Measurements from ENCODE around the gene NALCN. TPM values are rescaled to one million over a fixed set of nuclear protein-coding genes. Genes with fewer than 3 reads are reported as not detected.

NALCN gene
- total and polyA plus RNA-seq, 5 donors: 5.2 to 17.0 (median 14.5) TPM

DNA sequence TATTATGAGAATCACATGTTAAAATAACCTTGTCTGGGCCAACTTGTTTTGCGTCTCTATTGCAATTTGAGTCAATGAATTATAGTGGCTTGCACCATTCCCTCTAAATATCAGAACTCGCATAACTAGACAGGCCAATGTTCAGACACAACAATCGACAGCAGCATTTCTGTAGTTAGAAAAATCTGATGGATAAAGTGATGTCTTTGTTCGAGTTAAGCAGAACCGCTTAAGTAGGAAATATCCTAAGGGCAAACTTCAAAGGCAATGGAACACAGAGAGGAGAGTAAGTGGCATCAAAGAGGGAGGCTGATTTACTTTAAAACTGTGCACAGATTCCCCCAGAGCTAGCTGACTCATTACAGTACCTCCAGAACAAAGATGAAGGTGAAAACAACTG, 333.9 kb downstream of the NALCN start:
- ATAC-seq (no peak), DNase-seq (no peak)
- intact Hi-C loops (cut with DNase I): no loop called here
- no peaks in the 10 kb centered on the region for H3K27me3 ChIP-seq (ENCODE audit: control insufficient read depth, insufficient read depth)
- H3K9me3 ChIP-seq (ENCODE audit: control insufficient read depth, low read length): no peaks in the 10 kb centered on the region
- H3K4me1 ChIP-seq (ENCODE audit: control insufficient read depth, insufficient read depth, low read length): no peaks in the 10 kb centered on the region
- 80% methylated on average over 5 of the region's 5 CpGs for WGBS
- H3K27ac ChIP-seq (ENCODE audit: low read length): no peak overlapping the region
- no peak overlapping the region for H3K4me3 ChIP-seq (ENCODE audit: low read length)

DNA sequence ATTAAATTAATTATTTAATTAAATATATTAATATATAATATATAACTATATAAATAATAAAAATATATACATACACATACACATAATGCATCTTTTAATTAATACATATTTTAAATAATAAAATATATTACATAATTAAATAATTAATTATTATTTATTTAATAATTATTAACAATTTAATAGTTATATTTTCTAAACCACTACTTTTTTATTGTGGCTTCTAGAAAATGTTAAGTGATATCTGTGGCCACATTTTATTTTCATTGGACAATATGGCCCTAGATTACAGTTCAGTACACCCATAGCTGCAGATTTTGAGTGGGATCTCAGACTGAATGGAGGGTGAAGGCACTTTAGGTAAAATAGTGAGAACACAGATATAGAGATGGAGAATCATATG, 335.7 kb downstream of the NALCN start:
- Histone ChIP-seq H3K4me1 (ENCODE audit: control insufficient read depth, insufficient read depth, low read length) (no peaks in the 10 kb centered on the region), H3K9me3 (ENCODE audit: control insufficient read depth, low read length) (no peaks in the 10 kb centered on the region), H3K4me3 (ENCODE audit: low read length) (no peak overlapping the region), H3K27me3 (ENCODE audit: control insufficient read depth, insufficient read depth) (no peaks in the 10 kb centered on the region), H3K27ac (ENCODE audit: low read length) (no peak overlapping the region)
- ATAC-seq (no peak), DNase-seq (no peak)
- intact Hi-C loops (cut with DNase I): no loop called here

DNA sequence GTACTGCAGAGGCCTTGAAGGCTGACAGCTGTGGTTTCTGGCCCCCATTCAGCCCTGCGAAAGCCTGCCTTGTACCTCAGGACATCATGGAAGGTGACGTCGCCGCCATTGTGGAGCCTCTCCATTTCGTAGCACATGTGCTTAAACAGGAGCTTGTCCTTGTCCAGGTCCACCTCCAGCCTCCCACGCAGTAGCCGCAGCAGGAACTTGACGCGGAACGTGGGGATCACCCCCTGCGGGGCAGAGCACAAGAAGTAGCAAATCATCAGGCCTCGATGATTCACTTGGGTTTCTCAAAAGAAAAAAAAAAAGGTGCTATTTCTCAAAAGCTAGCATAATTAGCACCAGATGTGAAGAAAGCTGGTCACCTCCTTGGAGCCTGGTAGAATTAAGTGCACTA, 351.0 kb downstream of the NALCN start:
- H3K4me1 ChIP-seq (ENCODE audit: control insufficient read depth, insufficient read depth, low read length): no peaks in the 10 kb centered on the region
- intact Hi-C loops (cut with DNase I): no loop called here
- no peak overlapping the region for H3K4me3 ChIP-seq (ENCODE audit: low read length)
- H3K27me3 ChIP-seq (ENCODE audit: control insufficient read depth, insufficient read depth): no peaks in the 10 kb centered on the region
- no peaks in the 10 kb centered on the region for H3K9me3 ChIP-seq (ENCODE audit: control insufficient read depth, low read length)
- DNase-seq (no peak), ATAC-seq (no peak)
- H3K27ac ChIP-seq (ENCODE audit: low read length): no peak overlapping the region
- WGBS: 87% methylated on average over 12 of the region's 12 CpGs

DNA sequence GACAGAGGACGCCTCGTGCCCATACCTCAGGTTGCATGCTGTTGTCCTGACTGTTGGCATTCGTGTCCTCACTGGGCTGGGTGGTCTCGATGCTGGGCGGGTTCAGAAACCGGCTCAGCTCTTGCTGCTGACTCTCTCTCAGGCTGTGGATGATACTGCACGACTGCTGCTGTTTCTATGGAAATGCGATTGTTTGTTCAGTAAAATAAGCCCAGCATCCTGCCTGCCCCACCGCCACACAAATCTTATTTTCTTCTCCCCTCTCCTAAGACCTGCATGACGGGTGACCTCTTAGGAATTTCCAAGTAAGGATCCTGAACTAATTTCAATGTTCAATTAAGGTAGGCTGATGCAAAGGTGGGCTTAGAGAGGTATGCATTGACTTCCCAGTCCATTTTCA, 356.5 kb downstream of the NALCN start:
- DNase-seq (no peak), ATAC-seq (no peak)
- intact Hi-C loops (cut with DNase I): no loop called here
- Histone ChIP-seq H3K9me3 (ENCODE audit: control insufficient read depth, low read length) (no peaks in the 10 kb centered on the region), H3K27ac (ENCODE audit: low read length) (no peak overlapping the region), H3K27me3 (ENCODE audit: control insufficient read depth, insufficient read depth) (no peaks in the 10 kb centered on the region), H3K4me1 (ENCODE audit: control insufficient read depth, insufficient read depth, low read length) (no peaks in the 10 kb centered on the region), H3K4me3 (ENCODE audit: low read length) (no peak overlapping the region)
- 74% methylated on average over 10 of the region's 10 CpGs for WGBS

DNA sequence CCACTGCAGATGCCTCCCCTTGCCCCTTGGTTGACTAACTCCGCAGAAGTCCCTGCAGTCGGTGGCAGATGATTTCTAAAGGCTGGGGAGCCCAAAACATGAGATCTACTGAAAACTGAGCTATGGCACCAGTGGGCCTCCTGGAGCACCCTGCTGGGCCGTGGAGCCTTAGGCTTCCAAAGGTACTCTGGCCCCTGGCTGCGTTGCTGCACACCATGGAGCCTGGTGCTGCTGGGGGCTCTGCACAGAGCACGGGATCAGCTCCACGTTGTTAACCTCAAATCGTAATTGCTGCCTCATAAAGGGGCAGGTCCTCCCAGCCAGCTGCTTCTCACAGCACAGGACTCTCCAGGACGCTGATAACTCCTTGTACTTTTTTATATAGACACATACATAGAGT, 357.5 kb downstream of the NALCN start:
- DNase-seq (no peak), ATAC-seq (no peak)
- Histone ChIP-seq H3K27me3 (ENCODE audit: control insufficient read depth, insufficient read depth) (no peaks in the 10 kb centered on the region), H3K9me3 (ENCODE audit: control insufficient read depth, low read length) (no peaks in the 10 kb centered on the region), H3K27ac (ENCODE audit: low read length) (no peak overlapping the region), H3K4me1 (ENCODE audit: control insufficient read depth, insufficient read depth, low read length) (no peaks in the 10 kb centered on the region), H3K4me3 (ENCODE audit: low read length) (no peak overlapping the region)
- intact Hi-C loops (cut with DNase I): no loop called here
- WGBS: 64% methylated on average over 8 of the region's 8 CpGs

DNA sequence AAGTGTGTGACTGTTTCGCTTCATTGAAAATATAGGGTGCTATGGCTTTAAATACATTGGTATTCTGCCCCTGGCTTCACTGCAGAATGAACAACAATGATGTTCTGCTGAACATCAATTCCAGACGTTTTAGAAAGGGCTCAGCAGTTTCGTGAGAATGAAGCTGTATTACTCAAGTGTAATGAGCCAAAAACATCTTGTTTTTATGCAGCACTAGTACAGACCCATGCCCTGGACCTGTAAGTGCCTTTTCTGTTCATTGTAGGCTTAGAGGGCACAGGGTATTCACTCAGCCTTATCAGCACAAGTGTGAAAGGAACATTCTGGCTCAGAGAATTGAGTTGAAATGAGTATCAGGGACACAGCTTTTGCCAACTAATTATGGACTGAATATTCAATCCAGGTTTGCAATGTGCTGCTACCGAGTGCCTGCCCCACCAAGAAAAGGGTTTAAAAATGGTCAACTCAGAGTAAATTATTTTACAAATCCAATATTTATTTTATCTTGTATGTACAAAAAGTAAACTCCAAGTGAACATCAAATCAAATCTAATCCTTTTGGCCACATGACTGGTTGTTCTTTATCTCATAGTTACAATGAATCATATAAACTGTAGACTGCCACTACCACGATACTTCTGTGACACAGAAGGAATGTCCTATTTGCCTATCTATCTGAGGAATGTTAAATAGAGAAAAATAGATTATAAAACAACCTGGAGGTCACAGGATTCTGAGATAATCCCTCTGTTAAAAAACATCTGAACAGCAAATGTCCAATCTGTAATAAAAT, 362.8 kb downstream of the NALCN start:
- ATAC-seq (no peak), DNase-seq (no peak)
- Histone ChIP-seq H3K4me1 (ENCODE audit: control insufficient read depth, insufficient read depth, low read length) (no peaks in the 10 kb centered on the region), H3K27me3 (ENCODE audit: control insufficient read depth, insufficient read depth) (no peaks in the 10 kb centered on the region), H3K4me3 (ENCODE audit: low read length) (no peak overlapping the region), H3K9me3 (ENCODE audit: control insufficient read depth, low read length) (no peaks in the 10 kb centered on the region), H3K27ac (ENCODE audit: low read length) (no peak overlapping the region)
- intact Hi-C loops (cut with DNase I): no loop called here
- 37% methylated on average over 5 of the region's 5 CpGs for WGBS

DNA sequence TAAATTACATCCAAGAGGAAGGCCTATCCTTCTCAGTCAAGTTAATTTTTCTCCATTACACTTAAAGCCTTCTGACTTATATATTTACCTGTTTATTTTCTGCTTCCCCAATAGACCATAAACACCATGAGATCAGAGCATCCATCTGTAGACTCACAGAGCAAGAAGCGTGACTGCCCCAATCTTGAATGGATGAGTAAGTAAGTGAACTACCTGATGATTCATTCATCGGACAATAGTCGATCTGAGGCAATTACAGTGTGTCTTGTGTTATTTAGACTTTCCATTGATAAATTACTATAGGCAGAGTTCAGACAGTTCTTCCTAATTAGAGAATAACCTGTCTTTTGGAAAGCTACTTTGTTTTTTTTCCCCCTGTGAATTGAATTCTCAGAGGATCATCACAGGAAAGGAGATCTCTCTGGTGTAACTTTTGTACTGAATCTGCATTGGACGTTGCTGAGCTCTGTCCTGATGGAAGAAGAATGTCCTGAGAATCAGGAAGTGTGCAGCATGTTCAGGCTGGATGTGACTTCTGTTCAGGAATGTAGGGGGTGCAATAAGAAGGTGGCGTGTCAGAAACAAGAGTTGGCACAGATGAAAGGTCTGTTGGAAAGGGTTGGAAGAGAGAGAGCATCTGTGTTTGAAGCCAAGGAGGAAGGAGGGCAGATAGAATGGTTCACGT, 367.0 kb downstream of the NALCN start:
- H3K27me3 ChIP-seq (ENCODE audit: control insufficient read depth, insufficient read depth): no peaks in the 10 kb centered on the region
- H3K9me3 ChIP-seq (ENCODE audit: control insufficient read depth, low read length): no peaks in the 10 kb centered on the region
- H3K27ac ChIP-seq (ENCODE audit: low read length): no peak overlapping the region
- ATAC-seq: no peak
- intact Hi-C loops (cut with DNase I): no loop called here
- H3K4me3 ChIP-seq (ENCODE audit: low read length): no peak overlapping the region
- DNase-seq: no peak
- 55% methylated on average over 6 of the region's 6 CpGs for WGBS
- no peaks in the 10 kb centered on the region for H3K4me1 ChIP-seq (ENCODE audit: control insufficient read depth, insufficient read depth, low read length)

DNA sequence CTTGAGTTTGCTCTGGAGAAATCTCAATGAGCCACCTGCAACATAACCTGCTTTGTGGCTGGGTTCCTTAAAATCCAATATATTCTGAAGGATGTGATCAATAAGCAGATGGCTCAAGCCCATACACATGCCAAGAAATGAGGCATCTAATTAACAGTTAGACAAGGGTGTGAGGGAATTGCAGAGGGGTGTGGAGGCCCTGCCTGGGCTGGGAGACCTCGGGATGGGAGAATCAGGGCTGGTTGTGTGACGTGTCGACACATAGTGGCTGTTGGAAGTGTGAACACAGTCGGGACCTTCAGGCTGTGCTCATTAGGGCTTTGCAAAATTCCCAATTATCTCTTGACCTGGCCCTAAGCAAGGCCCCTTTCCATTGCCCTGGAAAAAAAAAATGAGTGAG, 379.8 kb downstream of the NALCN start:
- Histone ChIP-seq H3K4me1 (ENCODE audit: control insufficient read depth, insufficient read depth, low read length) (no peaks in the 10 kb centered on the region), H3K27me3 (ENCODE audit: control insufficient read depth, insufficient read depth) (no peaks in the 10 kb centered on the region), H3K9me3 (ENCODE audit: control insufficient read depth, low read length) (no peaks in the 10 kb centered on the region), H3K4me3 (ENCODE audit: low read length) (no peak overlapping the region), H3K27ac (ENCODE audit: low read length) (no peak overlapping the region)
- intact Hi-C loops (cut with DNase I): no loop called here
- DNase-seq: no peak
- 59% methylated on average over 4 of the region's 4 CpGs for WGBS
- ATAC-seq: no peak

DNA sequence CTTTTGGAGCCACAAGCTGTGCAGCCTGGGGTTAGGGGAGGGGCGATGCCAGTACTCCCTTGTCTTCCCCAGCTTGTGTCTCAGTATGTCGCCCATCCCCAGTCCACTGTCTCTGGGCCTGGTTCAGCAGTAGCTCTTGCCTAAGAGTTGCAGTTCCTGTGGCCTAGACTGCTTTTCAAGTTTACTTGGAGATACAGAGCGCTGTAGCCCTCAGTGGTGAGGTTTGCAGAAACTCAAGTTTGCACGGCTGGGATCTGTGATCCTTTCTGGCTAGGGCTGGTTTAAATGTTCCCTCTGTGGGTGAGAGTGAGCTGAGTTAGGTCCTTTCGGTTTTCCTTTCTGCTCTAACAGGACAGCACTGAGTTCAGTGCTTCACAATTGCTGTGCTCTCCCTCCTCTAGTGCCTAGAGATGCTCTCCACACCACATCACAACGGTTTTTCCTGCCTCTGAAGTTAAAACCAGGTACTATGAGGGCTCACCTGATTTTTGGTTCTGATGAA, 381.1 kb downstream of the NALCN start:
- Histone ChIP-seq H3K4me1 (ENCODE audit: control insufficient read depth, insufficient read depth, low read length) (no peaks in the 10 kb centered on the region), H3K27ac (ENCODE audit: low read length) (no peak overlapping the region), H3K4me3 (ENCODE audit: low read length) (no peak overlapping the region), H3K9me3 (ENCODE audit: control insufficient read depth, low read length) (no peaks in the 10 kb centered on the region), H3K27me3 (ENCODE audit: control insufficient read depth, insufficient read depth) (no peaks in the 10 kb centered on the region)
- DNase-seq (no peak), ATAC-seq (no peak)
- WGBS: 82% methylated on average over 6 of the region's 6 CpGs
- intact Hi-C loops (cut with DNase I): no loop called here

DNA sequence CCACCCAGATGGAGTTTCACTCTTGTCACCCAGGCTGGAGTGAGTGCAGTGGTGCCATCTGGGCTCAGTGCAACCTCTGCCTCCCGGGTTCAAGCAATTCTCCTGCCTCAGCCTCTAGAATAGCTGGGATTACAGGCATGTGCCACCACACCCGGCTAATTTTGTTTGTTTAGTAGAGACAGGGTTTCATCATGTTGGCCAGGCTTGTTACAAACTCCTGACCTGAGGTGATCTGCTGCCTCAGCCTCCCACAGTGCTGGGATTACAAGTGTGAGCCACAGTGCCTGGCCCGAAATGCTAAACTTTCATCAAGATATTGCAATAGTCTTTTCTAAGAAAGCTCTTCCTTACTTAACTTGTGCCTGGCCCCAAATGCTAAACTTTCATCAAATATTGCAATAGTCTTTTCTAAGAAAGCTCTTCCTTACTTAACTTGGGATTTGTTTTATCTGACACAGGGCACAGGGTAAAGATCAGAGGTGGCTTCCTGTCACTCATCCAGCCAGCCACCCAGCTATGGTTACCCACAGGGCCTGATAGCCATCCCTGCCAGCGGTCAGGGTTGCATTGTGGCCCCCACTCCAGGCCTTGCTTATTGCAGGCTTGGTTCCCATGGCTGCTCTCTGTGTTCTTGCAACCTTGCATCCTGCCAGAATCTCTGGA, 389.4 kb downstream of the NALCN start:
- DNase-seq: no peak
- Histone ChIP-seq H3K4me3 (ENCODE audit: low read length) (no peak overlapping the region), H3K27ac (ENCODE audit: low read length) (no peak overlapping the region), H3K4me1 (ENCODE audit: control insufficient read depth, insufficient read depth, low read length) (no peaks in the 10 kb centered on the region), H3K9me3 (ENCODE audit: control insufficient read depth, low read length) (no peaks in the 10 kb centered on the region), H3K27me3 (ENCODE audit: control insufficient read depth, insufficient read depth) (no peaks in the 10 kb centered on the region)
- ATAC-seq: no peak
- 76% methylated on average over 4 of the region's 4 CpGs for WGBS
- intact Hi-C loops (cut with DNase I): no loop called here

DNA sequence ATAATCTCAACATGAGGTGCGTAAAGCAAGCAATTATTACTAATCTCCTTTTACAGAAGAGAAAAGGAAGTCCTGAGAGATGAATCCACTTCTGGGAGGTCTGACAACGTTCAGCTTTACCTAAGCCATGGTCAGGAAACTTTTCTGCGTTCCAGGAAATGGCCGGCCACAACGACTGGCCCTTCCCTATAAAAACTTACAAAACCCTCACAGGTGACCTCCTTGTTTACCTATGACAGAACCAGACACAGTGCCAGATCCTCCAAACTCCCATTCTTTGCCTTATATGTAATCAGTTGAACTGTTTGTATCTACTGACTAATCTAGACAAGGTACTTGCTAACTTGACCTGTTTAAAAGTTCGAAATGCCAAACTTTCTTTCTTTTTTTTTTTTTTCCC, 390.0 kb downstream of the NALCN start:
- H3K4me1 ChIP-seq (ENCODE audit: control insufficient read depth, insufficient read depth, low read length): no peaks in the 10 kb centered on the region
- DNase-seq (no peak), ATAC-seq (no peak)
- H3K4me3 ChIP-seq (ENCODE audit: low read length): no peak overlapping the region
- no peaks in the 10 kb centered on the region for H3K9me3 ChIP-seq (ENCODE audit: control insufficient read depth, low read length)
- intact Hi-C loops (cut with DNase I): no loop called here
- H3K27me3 ChIP-seq (ENCODE audit: control insufficient read depth, insufficient read depth): no peaks in the 10 kb centered on the region
- H3K27ac ChIP-seq (ENCODE audit: low read length): no peak overlapping the region
- 55% methylated on average over 6 of the region's 6 CpGs for WGBS
